CD4-positive, alpha-beta T cell treated with Interleukin-12 subunit alpha and Interleukin-12 subunit beta, for 1 hour (primary cell): ENCODE results near the gene RASA4.
A peak's percentile ranks its signal among the peaks of the same experiment; 100 is the strongest.
"Not testable (repeated sequence)": the region's sequence is repeated elsewhere in the genome, so short reads cannot be mapped to it uniquely, and the experiment has no call there.

ENCODE experiments used
- DNase-seq: peaks from one replicate; pipeline ENCODE4 v3.0.0-alpha.2; 2020

RASA4 gene

DNA sequence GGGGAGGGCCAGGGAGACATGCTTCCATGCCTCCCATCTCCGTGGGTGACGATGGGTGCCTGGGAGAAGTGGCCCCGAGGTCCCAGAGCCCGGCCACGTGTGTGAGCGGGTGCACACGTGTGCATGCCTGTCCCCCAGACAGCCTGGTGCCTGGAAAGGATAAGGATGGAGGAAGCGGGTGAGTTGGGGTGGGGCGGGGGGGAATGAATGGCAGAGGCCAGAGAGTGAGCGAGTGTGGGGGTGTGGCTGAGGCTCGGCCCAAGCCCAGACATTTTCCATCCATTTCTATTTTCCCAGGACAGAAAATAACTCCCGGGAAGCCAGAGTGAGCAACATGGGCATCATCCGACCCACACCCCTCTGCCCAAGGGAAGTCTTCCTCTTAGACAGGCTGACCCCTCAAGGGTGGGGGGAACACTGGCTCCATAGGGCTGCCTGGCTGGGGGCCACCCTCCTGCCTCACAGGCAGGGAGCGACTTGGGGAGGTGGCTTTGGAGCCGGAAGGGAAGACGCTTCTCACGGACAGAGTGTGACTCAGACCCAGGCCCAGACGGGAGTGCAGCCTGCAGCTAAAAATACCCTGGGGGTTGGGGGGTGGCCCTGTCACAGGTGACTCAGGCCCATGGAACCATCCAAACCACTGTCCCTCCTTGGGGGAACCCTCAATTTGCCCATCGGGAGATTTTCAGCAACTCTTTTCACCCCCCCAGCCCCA lies 12.0 kb downstream of the RASA4 start:
- DNase-seq: not testable (repeated sequence)

- not testable (repeated sequence) for DNase-seq
These were observed 14.2 kb downstream of the RASA4 start for GRCh38 chr7:102602317-102602716.

GRCh38 chr7:102599699-102600098 lies 16.9 kb downstream of the RASA4 start:
- not testable (repeated sequence) for DNase-seq

DNA sequence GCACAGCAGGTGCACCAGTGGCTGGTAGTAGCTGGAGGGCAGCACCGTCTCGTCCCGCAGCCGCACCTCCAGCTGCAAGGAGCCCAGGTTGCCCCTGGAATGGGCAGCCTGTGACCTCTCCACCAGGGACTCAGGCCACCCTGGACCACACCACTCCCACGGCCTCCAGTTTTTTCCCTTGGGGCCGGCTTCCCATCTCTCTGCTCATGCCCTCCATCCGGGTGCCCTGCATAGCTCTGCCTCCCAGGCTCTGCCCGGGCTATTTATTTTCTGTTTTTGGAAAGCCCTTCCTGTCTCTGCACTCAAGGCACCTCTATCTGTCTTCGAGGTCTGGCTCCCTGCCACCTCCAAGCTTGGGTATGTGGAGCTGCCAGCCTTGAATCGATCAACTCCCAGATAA lies 20.5 kb downstream of the RASA4 start:
- DNase-seq: not testable (repeated sequence)

DNA sequence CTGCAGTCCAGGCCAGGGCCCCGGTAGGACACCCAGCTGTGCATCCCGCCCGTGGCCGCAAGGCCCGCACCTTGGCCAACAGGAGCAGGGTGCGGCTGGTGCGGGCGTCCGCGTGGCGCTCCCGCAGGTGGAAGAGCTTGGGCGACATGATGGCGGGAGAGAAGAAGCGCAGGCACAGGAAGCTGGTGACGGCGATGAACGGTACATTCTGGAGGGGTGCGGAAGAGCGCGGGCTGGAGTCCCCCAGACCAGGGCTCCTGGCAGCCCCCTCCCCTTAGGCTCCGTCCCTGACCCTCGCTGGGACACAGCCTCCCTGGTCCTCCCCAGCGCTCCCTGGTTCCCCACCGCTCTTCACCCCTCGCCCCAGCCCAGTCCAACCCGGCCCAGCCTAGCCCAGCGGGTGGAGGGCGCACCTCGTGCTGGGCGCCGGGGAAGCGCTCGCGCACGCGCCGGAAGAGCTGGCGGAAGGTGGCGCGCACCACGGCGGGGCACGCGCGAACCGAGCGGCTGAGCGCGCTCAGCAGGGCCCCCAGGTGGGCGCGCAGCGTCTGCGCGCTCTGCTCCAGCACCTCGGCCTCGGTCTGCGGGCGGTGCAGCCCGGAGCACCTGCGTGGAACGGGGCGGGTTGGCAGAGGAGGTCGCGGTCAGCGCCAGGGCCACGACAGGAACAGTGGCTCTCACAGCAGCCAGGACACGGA lies 22.8 kb downstream of the RASA4 start:
- DNase-seq: not testable (repeated sequence)

GRCh38 chr7:102592477-102593019 lies 24.0 kb downstream of the RASA4 start:
- peak; percentile 72 for DNase-seq

DNA sequence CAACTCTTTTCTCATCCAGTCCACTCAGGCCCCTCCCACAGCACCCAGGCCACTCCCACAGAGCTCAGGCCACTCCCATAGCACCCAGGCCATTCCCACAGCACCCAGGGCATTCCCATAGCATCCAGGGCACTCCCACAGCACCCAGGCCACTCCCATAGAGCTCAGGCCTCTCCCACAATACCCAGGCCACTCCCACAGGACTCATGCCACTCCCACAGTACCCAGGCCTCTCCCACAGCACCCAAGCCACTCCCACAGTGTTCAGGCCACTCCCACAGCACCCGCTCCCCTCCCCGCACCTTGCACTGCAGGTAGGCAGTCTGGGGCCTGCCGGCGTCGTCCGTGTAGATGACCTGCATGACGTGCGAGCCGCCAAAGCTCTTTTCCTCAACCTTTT lies 26.7 kb downstream of the RASA4 start:
- not testable (repeated sequence) for DNase-seq

GRCh38 chr7:102583495-102583894 lies 33.1 kb downstream of the RASA4 start:
- not testable (repeated sequence) for DNase-seq

DNA sequence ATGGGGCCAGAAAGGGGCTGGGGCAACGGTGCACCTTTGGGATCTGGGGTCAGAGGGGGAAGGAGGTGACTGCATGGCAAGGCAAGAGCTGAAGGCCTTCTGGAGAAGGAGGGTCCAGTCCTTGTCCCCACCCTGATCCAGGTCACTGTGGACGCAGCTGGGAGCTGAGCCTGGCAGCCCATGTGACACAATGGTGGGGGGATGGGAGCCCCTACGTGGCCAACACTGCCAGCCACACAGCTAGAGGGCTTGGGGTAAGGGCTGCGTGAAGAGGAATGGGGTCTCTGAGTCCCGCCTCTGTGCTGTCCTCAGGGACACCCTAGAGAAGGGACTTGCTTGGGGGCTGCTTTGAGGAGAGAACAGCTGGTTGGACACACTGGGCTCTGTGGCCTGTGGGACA lies 34.8 kb downstream of the RASA4 start:
- not testable (repeated sequence) for DNase-seq

- not testable (repeated sequence) for DNase-seq
These were observed 38.1 kb downstream of the RASA4 start for GRCh38 chr7:102578486-102578885.

DNA sequence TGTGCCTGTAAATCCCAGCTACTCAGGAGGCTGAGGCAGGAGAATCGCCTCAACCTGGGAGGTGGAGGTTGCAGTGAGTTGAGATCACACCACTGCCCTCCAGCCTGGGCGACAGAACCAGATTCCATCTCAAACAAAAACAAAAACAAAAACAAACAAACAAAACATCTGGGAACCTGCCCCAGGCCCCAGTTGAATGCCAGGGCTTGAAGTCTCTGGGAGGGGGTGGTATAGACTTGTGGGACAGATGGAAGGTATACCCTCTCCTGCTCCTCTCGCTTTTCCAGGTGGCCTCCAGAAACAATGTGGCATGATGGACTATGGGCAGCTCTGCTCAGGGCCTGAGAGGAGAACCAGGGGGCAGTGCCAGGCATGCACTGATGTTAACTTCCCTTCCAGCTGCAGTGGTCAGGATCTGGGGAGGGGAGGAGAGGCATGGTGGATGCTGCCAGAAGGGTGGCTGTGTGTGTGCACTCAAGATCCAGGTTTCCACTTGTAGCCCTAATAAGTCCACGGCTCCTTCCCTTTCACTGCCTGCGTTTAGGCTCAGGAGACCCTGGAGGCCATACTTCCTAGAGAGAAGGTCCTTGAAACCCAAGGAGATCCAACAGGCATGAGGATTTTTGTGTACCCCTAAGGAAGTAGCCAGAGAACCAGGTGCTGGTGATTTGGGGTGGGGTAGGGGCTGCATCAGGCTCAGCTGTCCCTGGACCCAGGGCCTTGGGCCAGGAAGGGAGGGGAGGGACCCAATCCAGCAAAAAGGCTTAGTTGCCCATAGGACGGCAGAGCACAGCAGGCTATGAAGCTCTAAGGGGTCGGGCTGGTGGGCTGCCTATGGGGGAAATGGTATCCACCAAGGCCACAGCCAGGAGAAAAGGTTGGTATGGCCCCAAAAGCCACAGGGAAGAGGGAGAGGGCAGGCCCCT lies 39.0 kb downstream of the RASA4 start:
- DNase-seq: not testable (repeated sequence)

GRCh38 chr7:102576363-102576762 lies 40.2 kb downstream of the RASA4 start:
- DNase-seq: not testable (repeated sequence)

DNA sequence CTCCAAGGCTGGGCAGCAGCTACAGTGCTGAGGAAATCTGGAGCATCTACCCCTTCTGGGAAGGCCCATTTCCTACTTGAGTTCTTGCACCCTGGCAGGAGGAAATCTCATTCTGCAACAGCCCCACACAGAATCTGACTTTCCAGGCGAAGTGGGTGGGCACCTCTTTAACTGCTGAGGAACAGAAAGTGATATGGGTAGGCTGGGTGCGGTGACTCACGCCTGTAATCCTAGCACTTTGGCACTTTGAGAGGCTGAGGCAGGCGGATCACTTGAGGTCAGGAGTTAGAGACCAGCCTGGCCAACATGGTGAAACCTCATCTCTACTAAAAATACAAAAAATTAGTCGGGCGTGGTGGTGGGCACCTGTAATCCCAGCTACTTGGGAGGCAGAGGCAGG lies 41.9 kb downstream of the RASA4 start:
- DNase-seq: not testable (repeated sequence)

DNA sequence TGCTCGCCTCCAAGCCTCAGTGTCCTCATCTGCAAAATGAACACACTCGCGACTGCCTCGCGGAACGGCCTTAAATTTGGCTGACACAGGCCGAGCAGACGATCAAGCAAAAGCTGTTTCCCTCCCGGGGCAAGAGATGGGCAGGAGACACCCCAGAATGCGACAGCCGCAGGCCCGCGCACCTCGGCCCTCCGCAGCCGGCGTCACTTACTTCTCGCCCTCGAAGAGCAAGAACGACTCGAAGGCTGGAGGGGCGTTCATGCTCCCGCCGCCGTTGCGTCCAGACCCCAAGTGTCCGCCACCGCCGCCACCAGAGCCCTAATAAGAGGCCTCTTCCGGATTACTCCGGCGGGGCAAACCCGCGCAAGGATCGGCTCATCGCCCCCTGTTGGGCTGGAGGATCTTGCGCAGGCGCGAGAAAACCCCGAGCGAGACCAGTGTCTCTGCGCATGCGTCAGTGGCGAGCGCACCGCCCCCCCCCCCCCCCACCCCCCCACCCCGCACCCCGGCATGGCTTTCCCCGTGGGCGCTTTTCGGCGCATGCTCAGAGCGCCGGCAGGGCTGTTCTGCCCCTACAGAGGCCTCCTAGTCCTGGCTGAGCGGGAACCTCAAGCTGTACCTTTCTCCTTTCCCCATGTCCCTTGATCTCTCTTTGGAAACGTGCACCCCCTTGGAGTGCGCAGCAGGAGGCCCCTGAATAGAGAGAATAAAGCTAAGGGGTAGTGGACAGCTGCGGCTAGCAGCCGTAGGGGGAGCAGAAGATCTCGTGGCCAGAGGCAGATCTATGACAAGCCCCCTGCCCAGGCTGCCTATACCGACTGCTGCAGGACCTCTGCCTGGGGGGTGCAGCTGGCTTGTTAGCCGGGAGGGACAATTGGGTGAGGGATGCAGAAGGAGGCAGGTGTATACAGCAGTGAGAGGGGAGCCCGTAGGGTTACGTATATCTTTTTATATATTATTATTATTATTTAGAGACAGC lies 44.0 kb downstream of the RASA4 start, which contains the start of gene POLR2J3:
TSS of gene POLR2J3 (minus strand) at position 323 of the 979 bp plus-strand sequence. CDS start at position 261, 62 bp downstream.
- peak; percentile 97 for DNase-seq

- DNase-seq: not testable (repeated sequence)
These were observed 47.9 kb downstream of the RASA4 start for GRCh38 chr7:102568620-102569019.

DNA sequence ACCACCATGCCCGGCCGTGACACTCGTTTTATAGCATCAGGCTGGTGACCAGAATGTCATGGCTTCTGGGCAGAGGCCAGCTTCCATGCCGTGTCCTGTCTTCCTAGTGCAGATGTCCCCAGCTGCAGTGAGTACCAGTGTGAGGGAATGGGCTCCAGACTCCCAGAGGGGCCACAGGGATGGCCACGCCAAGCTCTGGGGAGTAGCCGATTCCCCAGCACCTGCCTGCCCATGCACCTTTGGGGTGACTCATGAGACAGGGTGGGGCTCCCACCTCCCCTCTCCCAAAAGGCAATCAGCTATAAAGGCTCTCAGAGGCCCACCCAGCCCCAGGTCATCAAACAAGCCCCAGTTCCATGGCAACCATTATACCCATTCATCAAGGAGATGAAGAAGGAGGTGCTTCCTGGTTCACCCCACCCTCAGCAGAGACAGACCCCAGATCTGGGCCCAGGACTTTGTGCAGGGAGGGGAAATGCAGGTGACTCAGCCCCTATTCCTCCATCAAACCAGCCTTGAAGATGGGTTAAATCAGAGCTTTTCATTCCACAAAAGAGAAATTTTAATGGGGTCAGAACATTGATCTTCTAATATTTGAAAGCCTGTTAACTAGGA lies 65.6 kb downstream of the RASA4 start, which contains the start of gene SPDYE2:
TSS of gene SPDYE2 (plus strand) at position 419 of the 615 bp plus-strand sequence. CDS start 2,030 bp downstream, outside the sequence.
- not testable (repeated sequence) for DNase-seq

DNA sequence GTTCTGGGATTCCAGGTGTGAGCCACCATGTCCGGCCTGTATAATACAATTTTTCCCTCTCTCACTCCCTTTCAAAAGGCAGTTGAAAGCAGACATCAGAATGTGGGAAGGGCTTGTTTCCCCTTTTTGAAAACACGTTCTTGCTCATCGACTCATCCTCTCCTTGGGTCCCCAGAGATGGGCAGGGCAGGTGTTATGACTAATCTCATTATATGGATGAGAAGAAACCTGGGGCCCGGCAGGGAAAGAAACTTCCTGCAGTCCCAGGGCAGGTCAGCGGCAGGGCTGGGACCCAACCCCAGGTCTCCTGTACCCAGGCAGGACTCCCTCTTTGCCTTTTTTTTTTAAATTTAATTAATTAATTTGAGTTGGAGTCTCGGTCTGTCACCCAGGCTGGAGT lies 70.2 kb downstream of the RASA4 start:
- DNase-seq: not testable (repeated sequence)

DNA sequence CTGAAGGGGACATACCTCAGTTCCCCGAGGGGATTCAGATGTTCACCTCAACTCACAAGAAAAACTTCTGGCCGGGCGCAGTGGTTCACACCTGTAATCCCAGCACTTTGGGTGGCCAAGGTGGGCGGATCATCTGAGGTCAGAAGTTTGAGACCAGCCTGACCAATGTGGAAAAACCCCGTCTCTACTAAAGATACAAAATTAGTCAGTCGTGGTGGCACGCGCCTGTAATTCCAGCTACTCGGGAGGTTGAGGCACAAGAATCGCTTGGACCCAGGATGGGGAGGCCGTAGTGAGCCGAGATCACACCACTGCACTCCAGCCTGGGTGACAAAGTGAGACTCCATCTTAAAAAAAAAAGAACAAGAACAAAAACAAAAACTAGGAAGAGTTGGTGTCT lies 71.3 kb downstream of the RASA4 start:
- DNase-seq: not testable (repeated sequence)

GRCh38 chr7:102544372-102544771 lies 72.2 kb downstream of the RASA4 start:
- not testable (repeated sequence) for DNase-seq

GRCh38 chr7:102543596-102543995 lies 73.0 kb downstream of the RASA4 start, which contains the start of gene UPK3BL2:
Gene UPK3BL2, minus strand, starts transcription at chr7:102543696. Its CDS starts 60 bp downstream, at chr7:102543636.
- DNase-seq: not testable (repeated sequence)

DNA sequence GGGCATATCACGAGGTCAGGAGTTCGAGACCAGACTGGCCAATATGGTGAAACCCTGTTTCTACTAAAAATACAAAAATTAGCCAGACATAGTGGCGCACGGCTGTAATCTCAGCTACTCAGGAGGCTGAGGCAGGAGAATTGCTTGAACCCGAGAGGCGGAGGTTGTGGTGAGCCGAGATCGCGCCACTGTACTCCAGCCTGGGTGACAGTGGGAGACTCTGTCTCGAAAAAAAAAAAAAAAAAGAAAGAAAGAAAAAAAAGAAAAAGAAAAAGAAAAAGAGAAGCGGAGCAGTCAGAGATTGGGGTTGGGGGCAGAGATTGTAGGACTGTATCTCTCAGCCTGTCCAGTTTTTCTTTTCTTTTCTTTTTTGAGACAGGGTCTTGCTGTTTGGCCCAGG lies 73.8 kb downstream of the RASA4 start:
- DNase-seq: not testable (repeated sequence)
